ENCODE results near the gene EYS.

EYS gene

DNA sequence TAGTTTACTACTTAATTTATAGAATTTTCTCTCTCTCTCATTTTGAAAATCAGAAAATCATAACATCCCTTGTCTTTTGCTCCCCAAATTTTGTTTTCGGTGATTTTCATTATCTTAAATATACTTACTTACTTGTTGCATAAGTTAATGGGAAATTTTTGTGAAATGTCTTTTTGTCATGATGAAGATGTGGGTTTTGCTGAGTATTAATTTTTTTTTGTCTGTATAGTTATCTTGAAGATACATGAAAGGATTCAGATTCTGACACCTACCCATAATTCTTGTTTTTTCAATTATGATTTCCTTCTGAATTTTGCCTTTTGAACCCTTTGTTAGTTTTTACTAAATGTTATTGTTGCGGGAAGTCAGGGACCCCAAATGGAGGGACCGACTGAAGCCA, 817.9 kb downstream of the EYS start:
- H3K4me3 ChIP-seq (ENCODE audit: low read depth, low read length), result no peak overlapping the region
- TF ChIP-seq, protein P1, sequence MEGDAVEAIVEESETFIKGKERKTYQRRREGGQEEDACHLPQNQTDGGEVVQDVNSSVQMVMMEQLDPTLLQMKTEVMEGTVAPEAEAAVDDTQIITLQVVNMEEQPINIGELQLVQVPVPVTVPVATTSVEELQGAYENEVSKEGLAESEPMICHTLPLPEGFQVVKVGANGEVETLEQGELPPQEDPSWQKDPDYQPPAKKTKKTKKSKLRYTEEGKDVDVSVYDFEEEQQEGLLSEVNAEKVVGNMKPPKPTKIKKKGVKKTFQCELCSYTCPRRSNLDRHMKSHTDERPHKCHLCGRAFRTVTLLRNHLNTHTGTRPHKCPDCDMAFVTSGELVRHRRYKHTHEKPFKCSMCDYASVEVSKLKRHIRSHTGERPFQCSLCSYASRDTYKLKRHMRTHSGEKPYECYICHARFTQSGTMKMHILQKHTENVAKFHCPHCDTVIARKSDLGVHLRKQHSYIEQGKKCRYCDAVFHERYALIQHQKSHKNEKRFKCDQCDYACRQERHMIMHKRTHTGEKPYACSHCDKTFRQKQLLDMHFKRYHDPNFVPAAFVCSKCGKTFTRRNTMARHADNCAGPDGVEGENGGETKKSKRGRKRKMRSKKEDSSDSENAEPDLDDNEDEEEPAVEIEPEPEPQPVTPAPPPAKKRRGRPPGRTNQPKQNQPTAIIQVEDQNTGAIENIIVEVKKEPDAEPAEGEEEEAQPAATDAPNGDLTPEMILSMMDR (IDR thresholded peaks at IDR 0.05; ENCODE audit: low read depth, low read length), result no peak
- in situ Hi-C loops (cut with HindIII; ENCODE audit: low sequenced_read_pairs), result no loop called here
- no peak for DNase-seq (ENCODE audit: low read depth, low spot score)

DNA sequence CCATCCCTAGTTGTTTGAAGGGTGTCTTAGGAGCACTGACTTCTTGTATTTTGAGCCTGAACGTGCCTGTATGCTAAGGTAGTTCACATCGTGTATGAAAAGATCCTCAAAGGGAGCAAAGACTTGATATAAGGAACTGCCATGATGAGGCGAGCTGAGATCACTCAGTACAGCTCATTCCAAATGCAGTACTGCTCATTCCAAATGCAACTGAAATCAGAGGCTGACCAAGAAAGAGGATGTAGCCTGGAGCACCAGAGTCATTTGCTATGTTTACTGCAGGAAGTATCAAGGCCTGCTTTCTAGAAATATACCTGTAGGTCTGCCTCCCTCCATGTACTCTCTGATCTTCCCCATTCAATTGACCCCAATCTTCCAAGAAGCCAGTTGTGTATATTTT, 832.2 kb downstream of the EYS start:
- TF ChIP-seq, protein P1 (IDR thresholded peaks at IDR 0.05; ENCODE audit: low read depth, low read length), result no peak
- in situ Hi-C loops (cut with HindIII; ENCODE audit: low sequenced_read_pairs), result no loop called here
- DNase-seq (ENCODE audit: low read depth, low spot score), result no peak
- no peak overlapping the region for H3K4me3 ChIP-seq (ENCODE audit: low read depth, low read length)

DNA sequence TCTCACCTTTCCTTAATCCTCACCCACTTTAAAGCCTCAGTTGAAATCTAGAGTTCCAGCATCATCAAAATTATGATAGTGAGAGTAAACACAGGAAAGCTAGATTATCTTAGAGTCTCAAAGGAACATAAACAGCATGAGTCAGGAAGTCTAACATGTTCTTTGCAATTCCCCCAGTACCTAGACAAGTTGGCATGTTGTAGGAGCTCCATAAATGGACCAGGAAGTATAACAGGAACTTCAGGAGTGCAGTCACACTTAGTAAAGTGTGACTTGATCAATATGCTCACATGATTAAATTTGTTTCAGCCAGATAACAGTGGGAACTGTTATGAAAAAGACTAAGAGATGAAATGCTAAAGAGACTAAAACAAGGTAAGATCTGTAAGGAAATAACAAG, 834.4 kb downstream of the EYS start:
- in situ Hi-C loops (cut with HindIII; ENCODE audit: low sequenced_read_pairs), result no loop called here

DNA sequence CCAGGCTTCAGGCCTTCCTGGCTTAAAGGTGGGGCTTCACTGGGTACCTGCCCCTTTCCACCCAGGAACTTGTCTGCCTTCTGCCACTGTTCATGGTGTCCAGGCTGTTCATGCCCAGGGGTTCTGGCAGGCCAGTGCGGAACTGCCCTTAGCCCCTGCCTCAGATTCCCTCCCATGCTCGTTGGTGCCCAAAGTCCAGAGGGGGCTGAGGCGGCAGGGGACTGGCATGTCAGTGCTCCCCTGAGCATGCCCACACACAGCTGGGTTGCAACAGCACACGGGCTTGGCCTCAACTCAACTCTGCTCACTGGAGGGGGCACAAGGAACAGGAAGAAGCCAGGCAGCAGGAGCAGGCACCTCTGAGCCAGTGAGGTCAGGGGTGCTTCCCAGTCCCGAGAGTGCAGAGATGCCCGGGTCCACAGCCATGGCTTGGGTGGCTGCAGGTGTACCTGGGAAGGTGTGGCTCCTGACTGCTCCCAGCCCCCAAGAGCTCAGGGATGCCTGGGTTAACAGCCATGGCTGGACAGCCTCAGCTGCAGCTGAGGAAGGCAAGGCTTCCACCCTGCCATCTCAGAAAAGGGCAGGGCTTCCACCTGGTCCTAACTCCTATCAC, 845.9 kb downstream of the EYS start:
- in situ Hi-C loops (cut with HindIII; ENCODE audit: low sequenced_read_pairs), result no loop called here
- TF ChIP-seq, protein P1 (IDR thresholded peaks at IDR 0.05; ENCODE audit: low read depth, low read length), result no peak
- no peak for DNase-seq (ENCODE audit: low read depth, low spot score)

More for the DNA sequence above, 834.4 kb downstream of the EYS start:
- no peak overlapping the region for H3K4me3 ChIP-seq (ENCODE audit: low read depth, low read length)
- TF ChIP-seq, protein P1 (IDR thresholded peaks at IDR 0.05; ENCODE audit: low read depth, low read length), result no peak
- no peak for DNase-seq (ENCODE audit: low read depth, low spot score)

DNA sequence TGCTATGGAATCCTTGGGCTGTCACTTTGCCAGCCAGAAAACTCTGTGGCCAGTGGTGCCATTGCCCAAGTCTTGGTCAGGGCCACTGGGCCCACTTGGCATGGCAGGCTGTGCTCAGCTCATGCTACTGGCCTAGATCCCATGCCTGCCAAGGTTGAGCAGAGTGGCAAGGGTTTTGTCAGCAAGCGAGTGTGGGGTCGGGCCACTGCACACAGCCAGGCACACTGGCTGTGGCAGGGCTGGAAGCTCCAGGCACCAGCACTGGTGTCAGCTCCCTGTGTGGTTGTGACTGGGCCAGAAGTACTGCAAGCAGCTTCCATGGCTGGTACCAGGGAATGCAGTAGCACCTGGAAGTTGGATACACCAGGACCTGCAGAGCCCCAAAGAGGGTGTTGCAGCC, 846.8 kb downstream of the EYS start:
- H3K4me3 ChIP-seq (ENCODE audit: low read depth, low read length), result no peak overlapping the region
- no peak for DNase-seq (ENCODE audit: low read depth, low spot score)
- in situ Hi-C loops (cut with HindIII; ENCODE audit: low sequenced_read_pairs), result no loop called here
- TF ChIP-seq, protein P1 (IDR thresholded peaks at IDR 0.05; ENCODE audit: low read depth, low read length), result no peak

More for the DNA sequence above, 845.9 kb downstream of the EYS start:
- no peak overlapping the region for H3K4me3 ChIP-seq (ENCODE audit: low read depth, low read length)

DNA sequence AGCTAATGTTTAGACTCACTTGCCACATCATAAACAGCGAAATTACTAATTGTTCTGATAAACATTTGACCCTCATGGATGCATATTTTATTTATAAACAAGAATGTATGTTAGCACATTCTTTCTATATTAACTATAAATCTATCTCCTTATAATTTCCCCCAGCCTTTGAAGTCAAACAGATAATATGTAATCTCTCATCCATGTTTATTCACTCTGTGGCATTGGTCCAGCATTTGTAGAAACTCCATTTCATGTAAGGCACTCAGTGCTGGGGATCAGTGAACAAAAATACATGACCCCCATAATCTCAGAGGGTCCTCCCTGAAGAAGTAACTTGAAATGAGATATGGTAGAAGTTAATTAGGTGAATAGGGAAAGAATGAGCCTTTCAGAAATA, 856.9 kb downstream of the EYS start:
- no peak for DNase-seq (ENCODE audit: low read depth, low spot score)
- in situ Hi-C loops (cut with HindIII; ENCODE audit: low sequenced_read_pairs), result no loop called here
- H3K4me3 ChIP-seq (ENCODE audit: low read depth, low read length), result no peak overlapping the region
- TF ChIP-seq, protein P1 (IDR thresholded peaks at IDR 0.05; ENCODE audit: low read depth, low read length), result no peak
